C4-2B (cell line): ENCODE measurements around the gene WDR72.

Experiments used
- CTCF ChIP-seq: fragments of 450-650 bp; conservative IDR thresholded peaks from 2 replicates; pipeline ENCODE4 v1.5.1; 2017; ENCODE audit warnings: mild to moderate bottlenecking
- ZFX ChIP-seq: fragments of 450-650 bp; IDR thresholded peaks from 2 replicates; pipeline ENCODE4 v1.6.1; 2017

GRCh38 chr15:53671545-53671944 is 87.9 kb downstream of the WDR72 start:
- no peak for TF ChIP-seq CTCF
- no peak for TF ChIP-seq ZFX
